WTC11 (cell line): ENCODE results near the gene DGCR8.

Source experiments
- CTCF ChIP-seq: fragments of 200-600 bp; IDR thresholded peaks from 2 replicates; pipeline ENCODE4 v1.8.0; 2022; ENCODE audit warnings: antibody characterized with exemption
- NFYB ChIP-seq: sonication (generic); formaldehyde crosslinking; conservative IDR thresholded peaks from 2 replicates; pipeline ENCODE4 v1.8.0; 2022; ENCODE audit warnings: low read depth, missing genetic modification reagents
- PREB ChIP-seq: sonication (generic); formaldehyde crosslinking; IDR thresholded peaks from 2 replicates; pipeline ENCODE4 v1.8.1; 2022; ENCODE audit warnings: mild to moderate bottlenecking, missing genetic modification reagents, moderate library complexity, borderline replicate concordance
- TEAD4 ChIP-seq: sonication (generic); formaldehyde crosslinking; IDR thresholded peaks from 2 replicates; pipeline ENCODE4 v1.8.0; 2022; ENCODE audit warnings: mild to moderate bottlenecking, missing genetic modification reagents
- TP53 ChIP-seq: sonication (generic); formaldehyde crosslinking; IDR thresholded peaks from 2 replicates; pipeline ENCODE4 v1.8.1; 2023; ENCODE audit warnings: mild to moderate bottlenecking, missing genetic modification reagents
- ZBTB21 ChIP-seq: sonication (generic); formaldehyde crosslinking; IDR thresholded peaks from 2 replicates; pipeline ENCODE4 v1.8.1; 2023; ENCODE audit warnings: mild to moderate bottlenecking, missing genetic modification reagents, borderline replicate concordance
- ZNF416 ChIP-seq: fragments of 250-450 bp; sonication (Bioruptor Pico); IDR thresholded peaks from 2 replicates; pipeline ENCODE4 v1.9.0; 2021; ENCODE audit warnings: mild to moderate bottlenecking, inconsistent platforms
- TF ChIP-seq, protein P1 (sequence below): sonication (generic); formaldehyde crosslinking; IDR thresholded peaks from 2 replicates; pipeline ENCODE4 v1.8.0; 2022; ENCODE audit warnings: mild to moderate bottlenecking, missing genetic modification reagents
- TF ChIP-seq, protein P2 (sequence below): sonication (generic); formaldehyde crosslinking; IDR thresholded peaks from 2 replicates; pipeline ENCODE4 v1.8.0; 2022; ENCODE audit warnings: mild to moderate bottlenecking, missing genetic modification reagents
- TF ChIP-seq, protein P3 (sequence below): sonication (generic); formaldehyde crosslinking; IDR thresholded peaks from 2 replicates; pipeline ENCODE4 v1.8.1; 2023; ENCODE audit warnings: mild to moderate bottlenecking, missing genetic modification reagents

GRCh38 chr22:20071524-20071972 is 8.5 kb upstream of the DGCR8 start:
- TF ChIP-seq PREB (CRISPR knock-in tag) (no peak), TEAD4 (CRISPR knock-in tag) (no peak), CTCF (no peak), ZBTB21 (CRISPR knock-in tag) (no peak), NFYB (CRISPR knock-in tag) (no peak), ZNF416 (no peak), TP53 (CRISPR knock-in tag) (no peak)
- TF ChIP-seq, protein P1, sequence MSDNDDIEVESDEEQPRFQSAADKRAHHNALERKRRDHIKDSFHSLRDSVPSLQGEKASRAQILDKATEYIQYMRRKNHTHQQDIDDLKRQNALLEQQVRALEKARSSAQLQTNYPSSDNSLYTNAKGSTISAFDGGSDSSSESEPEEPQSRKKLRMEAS (CRISPR knock-in tag) = no peak
- TF ChIP-seq, protein P2, sequence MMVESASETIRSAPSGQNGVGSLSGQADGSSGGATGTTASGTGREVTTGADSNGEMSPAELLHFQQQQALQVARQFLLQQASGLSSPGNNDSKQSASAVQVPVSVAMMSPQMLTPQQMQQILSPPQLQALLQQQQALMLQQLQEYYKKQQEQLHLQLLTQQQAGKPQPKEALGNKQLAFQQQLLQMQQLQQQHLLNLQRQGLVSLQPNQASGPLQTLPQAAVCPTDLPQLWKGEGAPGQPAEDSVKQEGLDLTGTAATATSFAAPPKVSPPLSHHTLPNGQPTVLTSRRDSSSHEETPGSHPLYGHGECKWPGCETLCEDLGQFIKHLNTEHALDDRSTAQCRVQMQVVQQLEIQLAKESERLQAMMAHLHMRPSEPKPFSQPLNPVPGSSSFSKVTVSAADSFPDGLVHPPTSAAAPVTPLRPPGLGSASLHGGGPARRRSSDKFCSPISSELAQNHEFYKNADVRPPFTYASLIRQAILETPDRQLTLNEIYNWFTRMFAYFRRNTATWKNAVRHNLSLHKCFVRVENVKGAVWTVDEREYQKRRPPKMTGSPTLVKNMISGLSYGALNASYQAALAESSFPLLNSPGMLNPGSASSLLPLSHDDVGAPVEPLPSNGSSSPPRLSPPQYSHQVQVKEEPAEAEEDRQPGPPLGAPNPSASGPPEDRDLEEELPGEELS (CRISPR knock-in tag) = no peak
- TF ChIP-seq, protein P3, sequence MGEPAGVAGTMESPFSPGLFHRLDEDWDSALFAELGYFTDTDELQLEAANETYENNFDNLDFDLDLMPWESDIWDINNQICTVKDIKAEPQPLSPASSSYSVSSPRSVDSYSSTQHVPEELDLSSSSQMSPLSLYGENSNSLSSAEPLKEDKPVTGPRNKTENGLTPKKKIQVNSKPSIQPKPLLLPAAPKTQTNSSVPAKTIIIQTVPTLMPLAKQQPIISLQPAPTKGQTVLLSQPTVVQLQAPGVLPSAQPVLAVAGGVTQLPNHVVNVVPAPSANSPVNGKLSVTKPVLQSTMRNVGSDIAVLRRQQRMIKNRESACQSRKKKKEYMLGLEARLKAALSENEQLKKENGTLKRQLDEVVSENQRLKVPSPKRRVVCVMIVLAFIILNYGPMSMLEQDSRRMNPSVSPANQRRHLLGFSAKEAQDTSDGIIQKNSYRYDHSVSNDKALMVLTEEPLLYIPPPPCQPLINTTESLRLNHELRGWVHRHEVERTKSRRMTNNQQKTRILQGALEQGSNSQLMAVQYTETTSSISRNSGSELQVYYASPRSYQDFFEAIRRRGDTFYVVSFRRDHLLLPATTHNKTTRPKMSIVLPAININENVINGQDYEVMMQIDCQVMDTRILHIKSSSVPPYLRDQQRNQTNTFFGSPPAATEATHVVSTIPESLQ (CRISPR knock-in tag) = no peak
